Activated CD8-positive, alpha-beta memory T cell treated with anti-CD3 and anti-CD28 coated beads for 4 hours (primary cell): Measurements from ENCODE around the gene TAF5.
"Not testable (repeated sequence)": the region's sequence is repeated elsewhere in the genome, so short reads cannot be mapped to it uniquely, and the experiment has no call there.

Experiments used
- DNase-seq, 2 donors: peaks; one replicate each; pipeline ENCODE4 v3.0.0-alpha.2; 2020; ENCODE audit warnings: low read depth in 2 of 2

The TAF5 gene

DNA sequence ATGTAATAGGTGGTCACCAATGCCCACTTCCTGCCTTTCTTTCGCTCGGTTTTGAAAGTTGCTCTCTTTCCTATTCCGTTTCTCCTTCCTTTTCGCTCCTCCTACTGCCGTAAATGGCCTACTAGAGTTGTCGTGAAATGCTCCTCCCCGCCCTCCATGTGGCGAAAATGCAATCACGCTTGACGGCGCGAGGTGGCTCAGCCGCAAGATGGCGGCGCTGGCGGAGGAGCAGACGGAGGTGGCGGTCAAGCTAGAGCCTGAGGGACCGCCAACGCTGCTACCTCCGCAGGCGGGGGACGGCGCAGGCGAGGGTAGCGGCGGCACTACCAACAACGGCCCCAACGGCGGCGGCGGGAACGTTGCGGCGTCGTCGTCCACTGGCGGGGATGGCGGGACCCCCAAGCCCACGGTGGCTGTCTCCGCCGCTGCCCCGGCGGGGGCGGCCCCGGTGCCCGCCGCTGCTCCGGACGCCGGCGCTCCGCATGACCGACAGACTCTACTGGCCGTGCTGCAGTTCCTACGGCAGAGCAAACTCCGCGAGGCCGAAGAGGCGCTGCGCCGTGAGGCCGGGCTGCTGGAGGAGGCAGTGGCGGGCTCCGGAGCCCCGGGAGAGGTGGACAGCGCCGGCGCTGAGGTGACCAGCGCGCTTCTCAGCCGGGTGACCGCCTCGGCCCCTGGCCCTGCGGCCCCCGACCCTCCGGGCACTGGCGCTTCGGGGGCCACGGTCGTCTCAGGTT lies at the start of gene TAF5:
Gene TAF5 (plus strand): TSS at position 195 of the 737 bp plus-strand sequence. CDS start 14 bp downstream, at position 209.
- peak; percentile 74 to 78 for DNase-seq

DNA sequence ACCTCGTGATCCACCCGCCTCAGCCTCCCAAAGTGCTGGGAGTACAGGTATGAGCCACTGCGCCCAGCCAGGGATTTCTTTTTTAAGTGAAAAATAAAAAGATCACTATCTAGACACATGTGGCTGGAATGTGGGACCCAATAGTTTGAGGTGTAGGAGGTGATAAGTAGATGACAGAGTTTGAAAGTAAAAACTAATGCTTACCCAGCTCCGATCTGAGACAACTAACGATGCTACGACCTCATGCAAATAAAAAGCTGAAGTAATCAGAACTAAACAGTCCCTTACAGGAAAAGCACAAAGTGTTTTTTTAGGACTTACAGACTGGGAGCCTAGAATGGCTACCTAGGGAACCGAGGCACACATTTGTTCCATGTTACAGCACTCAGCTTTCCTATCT lies 39.9 kb upstream of the TAF5 start:
- DNase-seq, result no peak

DNA sequence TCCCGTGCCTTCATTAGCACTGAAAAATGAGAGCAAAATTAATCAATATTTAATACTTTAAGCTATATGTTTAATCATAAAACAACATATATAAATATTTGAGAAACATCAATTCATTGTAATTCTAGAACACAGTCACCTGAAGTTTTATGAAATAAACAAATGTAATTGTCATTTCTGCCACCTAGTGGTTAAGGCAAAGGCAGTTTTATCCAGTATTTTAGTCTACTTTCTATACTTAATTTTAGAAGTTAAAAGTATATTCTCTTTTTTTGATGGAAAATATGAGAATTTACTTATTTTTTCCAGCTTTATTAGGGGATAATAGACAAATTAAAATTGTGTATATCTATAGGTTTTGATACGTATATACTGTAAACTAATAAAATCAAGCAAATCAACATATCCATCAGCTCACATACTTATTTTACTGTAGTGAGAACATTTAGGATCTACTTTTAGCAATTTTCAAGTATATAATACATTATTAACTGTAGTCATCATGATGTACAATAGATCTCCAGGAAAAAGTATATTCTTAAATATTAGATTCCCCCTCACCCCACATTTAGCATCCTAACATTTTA lies 33.7 kb upstream of the TAF5 start:
- no peak for DNase-seq

- DNase-seq, result no peak
These were observed 33.2 kb upstream of the TAF5 start for GRCh38 chr10:103334567-103334966.

GRCh38 chr10:103336370-103336769 lies 31.4 kb upstream of the TAF5 start:
- DNase-seq, result no peak

GRCh38 chr10:103350175-103350516 lies 17.6 kb upstream of the TAF5 start:
- DNase-seq, result no peak

DNA sequence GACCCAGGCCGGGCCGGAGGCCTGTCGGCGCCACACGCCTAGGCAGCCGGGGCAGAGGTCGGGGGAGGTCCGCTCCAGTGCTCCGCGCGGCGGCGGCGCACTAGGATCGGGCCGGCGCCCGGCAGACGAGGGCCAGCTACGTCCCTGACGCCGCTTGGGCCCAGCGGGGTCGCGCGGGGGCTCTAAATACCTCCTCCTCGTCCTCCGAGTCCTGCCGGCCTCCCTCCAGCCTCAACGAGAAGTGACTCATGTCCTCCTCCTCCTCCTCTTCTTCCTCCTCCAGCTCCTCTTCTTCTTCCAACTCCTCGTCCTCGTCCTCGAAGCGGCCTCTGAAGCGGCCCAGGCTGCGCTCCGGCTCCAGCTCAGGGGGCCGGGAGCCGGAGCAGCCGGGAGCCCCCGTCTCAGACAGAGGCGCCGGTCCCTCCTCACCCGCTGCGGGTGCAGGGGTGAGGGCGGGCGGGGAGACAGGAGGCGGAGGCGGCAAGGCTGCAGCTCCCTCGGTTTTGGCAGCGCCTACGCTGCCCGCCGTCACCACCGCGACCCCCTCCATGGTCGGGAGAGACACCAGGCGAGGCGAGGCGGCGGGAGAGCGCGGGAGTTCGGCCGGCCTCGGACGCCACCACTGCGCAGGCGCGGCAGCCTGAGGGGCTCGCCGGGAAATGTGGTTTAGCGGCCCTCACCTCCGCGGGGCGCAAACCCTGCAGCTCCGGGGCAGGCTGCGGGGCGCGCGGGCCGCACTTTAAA lies 17.1 kb upstream of the TAF5 start, which contains the start of gene PCGF6:
Gene PCGF6 (minus strand): TSS at position 624 of the 744 bp plus-strand sequence. CDS start 74 bp downstream, at position 550.
- DNase-seq, result peak; percentile 29 to 38

GRCh38 chr10:103353281-103353680 lies 14.5 kb upstream of the TAF5 start:
- DNase-seq, result no peak

DNA sequence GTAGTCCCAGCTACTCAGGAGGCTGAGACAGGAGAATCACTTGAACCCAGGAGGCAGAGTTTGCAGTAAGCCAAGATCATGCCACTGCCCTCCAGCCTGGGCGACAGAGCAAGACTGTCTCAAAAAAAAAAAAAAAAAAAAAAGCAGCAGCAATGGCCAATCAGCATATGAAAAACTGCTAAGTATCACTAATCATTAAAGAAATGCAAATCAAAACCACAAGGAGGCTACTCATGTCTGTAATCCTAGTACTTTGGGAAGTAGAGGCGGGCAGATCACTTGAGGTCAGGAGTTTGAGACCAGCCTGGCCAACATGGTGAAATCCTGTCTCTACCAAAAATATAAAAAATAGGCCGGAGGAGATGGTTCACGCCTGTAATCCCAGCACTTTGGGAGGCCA lies 13.2 kb upstream of the TAF5 start:
- DNase-seq, result not testable (repeated sequence)

GRCh38 chr10:103355906-103356599 lies 11.7 kb upstream of the TAF5 start:
- DNase-seq, result no peak

GRCh38 chr10:103359493-103359892 lies 8.3 kb upstream of the TAF5 start:
- not testable (repeated sequence) for DNase-seq

DNA sequence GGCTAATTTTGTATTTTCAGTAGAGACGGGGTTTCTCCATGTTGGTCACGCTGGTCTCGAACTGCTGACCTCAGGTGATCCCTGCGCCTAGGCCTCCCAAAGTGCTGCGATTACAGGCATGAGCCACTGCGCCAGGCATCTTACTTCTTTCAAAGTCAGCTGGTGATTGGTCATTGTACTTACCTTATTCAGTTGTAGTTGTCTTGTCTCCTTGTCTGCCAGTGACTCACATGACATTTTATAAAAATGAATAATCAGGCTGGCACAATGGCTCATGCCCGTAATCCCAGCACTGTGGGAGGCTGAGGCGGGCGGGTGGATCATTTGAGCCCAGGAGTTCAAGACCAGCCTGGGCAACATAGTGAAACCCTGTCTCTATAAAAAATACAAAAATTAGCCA lies 7.0 kb upstream of the TAF5 start:
- DNase-seq, result not testable (repeated sequence)

- DNase-seq, result no peak
These were observed 396 bp upstream of the TAF5 start for GRCh38 chr10:103367379-103367781.

DNA sequence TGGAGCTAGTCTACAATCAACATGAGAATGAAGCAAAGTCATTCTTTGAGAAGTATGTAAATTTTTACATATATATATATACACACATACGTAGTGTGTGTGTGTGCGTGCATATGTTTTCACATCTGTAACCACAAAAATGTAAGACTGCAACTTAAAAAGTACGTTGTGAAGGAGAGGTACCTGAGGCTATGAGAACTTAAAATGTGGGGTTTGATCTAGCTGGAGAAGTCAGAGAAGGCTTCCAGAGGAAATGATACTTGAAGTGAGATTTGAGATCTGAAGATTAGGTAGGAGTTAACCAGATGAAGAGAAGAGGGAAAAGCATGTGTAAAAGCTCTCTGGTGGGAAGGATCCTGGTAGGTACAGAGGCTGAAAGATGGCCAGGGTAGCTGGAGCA lies 5.8 kb downstream of the TAF5 start:
- DNase-seq, result no peak

GRCh38 chr10:103374263-103374662 lies 6.5 kb downstream of the TAF5 start:
- DNase-seq, result no peak

DNA sequence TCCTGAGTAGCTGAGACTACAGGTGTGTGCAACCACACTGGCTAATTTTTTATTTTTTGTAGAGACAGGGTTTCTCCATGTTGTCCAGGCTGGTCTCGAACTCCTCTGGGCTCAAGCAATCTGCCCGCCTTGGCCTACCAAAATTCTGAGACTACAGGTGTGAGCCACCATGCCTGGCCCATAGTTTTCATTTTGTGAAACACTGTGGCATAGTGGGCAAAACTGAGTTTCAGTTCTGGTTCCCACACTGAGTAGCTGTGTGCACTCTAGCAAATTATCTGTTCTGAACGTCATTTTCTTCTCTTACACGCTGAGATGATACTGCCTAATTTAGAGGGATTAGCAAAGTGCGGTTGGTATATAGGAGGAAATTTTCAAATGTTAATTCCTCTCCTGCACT lies 15.0 kb downstream of the TAF5 start:
- no peak for DNase-seq

DNA sequence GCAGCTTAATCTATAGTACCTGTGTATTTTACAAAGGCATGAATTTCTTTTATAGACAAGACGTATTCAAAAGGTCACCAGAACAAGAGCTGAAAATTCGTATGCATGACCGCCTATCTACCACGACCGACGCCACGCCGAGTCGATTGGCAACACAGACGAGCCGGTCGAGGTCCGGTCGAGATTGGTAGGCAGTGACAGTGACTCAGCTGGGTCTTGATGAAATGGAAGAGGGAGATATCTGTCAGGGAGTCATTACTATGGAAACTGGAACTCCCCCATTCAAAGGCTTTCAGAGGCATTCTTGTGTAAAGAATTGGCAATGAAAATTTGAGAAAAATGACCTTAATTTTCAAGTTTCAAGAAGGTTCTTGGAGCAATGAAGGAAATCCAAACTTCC lies 26.4 kb downstream of the TAF5 start:
- DNase-seq, result no peak

DNA sequence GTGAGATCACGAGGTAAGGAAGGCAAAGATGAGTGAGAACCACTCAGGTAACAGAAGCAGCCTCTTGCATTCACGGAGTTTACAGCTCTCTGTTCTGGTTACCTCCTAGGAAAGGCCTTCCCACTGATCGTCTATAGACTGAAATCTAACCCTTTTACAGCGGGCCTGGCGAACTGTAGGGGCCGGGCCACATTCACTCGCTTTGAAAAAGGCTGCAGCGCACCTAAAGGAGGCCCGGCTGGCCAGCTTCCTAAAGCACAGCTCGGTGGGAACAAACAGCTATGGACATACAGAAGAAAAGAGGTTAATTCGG lies 27.9 kb downstream of the TAF5 start:
- no peak for DNase-seq

DNA sequence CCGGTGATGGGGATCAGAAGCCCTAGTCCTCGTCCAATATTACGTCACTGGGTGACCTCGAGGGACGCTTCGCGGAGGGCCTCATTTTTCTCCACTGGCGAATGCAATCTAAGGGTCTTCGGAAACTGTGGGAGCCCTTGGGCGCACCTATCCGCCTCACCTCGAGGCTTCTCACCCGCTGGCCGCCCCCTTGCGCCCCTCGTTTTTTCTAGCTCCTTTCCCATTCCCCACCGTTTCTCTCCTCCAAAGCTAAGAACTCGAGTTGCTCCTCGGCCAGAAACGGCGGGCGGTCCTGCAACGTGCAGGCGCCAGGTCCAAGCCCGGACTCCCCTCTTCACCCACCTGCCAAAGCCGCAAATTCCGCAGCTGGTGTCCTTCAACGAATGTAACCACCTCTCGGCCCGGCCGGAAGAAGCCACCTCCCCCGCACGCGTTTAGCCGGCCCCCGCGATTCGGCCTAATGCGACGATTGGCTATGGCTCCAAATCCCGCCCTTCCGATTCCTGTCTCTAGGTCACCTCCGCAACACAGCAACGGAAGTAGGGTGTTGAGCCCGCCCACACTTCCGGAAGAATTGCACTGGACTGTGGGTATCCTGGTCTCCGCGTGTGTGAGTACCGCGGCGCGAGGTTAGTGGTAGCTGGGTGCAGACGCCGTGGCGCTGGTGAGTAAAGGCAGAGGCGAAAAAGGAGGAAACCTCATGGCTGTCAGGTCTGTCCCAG lies 28.5 kb downstream of the TAF5 start, which contains the start of the genes ATP5MK and PDCD11:
Gene ATP5MK (minus strand): TSS at position 409 of the 722 bp plus-strand sequence. CDS start 4,018 bp downstream, outside the sequence.
Gene PDCD11 (plus strand): TSS at position 560 of the 722 bp plus-strand sequence. CDS start 1,801 bp downstream, outside the sequence.
- peak; percentile 90 to 93 for DNase-seq

DNA sequence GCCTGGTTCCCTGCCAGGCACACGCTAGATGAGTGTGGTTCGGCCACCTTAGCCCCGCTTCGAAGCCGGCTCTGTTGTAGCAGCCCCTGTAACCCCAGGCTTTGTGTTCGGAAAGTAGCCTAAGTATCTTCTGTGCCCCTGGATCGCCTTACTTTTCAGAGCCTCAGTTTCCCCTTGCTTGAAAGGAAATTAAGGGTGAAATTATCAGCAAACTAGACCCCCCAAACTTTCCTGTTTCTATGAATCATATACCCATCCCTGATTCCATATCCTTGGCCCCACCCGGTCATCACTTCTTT lies 29.0 kb downstream of the TAF5 start:
- DNase-seq, result no peak

GRCh38 chr10:103397191-103397825 lies 29.5 kb downstream of the TAF5 start:
- no peak for DNase-seq
